ENCODE measurements around the gene IGF2.

The IGF2 gene

DNA sequence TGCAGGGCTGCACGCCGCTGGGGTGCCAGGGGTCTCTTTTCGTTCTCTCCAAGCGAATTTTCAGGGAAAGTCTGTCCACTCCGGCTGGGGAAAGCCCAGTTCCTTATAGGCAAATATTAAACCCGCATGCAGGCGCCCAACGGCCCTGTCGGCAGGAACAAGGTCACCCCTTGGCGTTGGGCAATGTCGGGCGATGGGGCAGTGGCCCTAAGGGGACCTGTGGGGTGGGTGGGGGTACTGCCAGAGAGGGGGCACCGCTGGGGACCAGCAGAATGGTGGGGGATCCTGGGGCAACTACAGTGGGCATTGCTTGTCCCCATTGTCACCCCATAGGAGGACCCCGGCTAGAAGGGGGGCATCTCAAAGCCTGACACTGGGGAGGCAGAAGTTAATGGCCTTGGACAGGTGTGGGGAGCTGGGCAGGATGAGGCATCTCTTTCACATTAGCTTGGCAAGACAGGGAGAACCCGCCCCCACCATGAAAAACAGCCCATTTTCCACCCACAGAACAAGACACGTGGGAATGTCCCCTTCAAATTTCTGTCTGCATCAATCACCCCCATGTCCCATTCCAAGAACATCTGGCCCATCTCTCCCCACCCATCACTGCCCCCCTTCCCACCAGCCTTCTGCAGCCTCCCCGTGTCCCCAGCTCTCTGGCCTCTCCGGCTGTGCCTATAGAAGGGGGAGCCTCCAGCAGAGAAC, 5.5 kb upstream of the IGF2 start:
- no peak for DNase-seq
- Histone ChIP-seq H3K4me3 (no peak overlapping the region), H3K9me3 (no peaks in the 10 kb centered on the region), H3K4me1 (peaks cover 0 to 21% (median 10%) of the 10 kb centered on the region in 4 donors), H3K36me3 (no peaks in the 10 kb centered on the region), H3K27ac (no peak overlapping the region), H3K27me3 (peaks cover 0 to 99% of the 10 kb centered on the region in 2 donors)
- intact Hi-C loops (cut with DNase I; ENCODE audit: low total_unique reads): no loop called here
- TF ChIP-seq, protein P1, sequence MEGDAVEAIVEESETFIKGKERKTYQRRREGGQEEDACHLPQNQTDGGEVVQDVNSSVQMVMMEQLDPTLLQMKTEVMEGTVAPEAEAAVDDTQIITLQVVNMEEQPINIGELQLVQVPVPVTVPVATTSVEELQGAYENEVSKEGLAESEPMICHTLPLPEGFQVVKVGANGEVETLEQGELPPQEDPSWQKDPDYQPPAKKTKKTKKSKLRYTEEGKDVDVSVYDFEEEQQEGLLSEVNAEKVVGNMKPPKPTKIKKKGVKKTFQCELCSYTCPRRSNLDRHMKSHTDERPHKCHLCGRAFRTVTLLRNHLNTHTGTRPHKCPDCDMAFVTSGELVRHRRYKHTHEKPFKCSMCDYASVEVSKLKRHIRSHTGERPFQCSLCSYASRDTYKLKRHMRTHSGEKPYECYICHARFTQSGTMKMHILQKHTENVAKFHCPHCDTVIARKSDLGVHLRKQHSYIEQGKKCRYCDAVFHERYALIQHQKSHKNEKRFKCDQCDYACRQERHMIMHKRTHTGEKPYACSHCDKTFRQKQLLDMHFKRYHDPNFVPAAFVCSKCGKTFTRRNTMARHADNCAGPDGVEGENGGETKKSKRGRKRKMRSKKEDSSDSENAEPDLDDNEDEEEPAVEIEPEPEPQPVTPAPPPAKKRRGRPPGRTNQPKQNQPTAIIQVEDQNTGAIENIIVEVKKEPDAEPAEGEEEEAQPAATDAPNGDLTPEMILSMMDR (IDR thresholded peaks at IDR 0.05): no peak

DNA sequence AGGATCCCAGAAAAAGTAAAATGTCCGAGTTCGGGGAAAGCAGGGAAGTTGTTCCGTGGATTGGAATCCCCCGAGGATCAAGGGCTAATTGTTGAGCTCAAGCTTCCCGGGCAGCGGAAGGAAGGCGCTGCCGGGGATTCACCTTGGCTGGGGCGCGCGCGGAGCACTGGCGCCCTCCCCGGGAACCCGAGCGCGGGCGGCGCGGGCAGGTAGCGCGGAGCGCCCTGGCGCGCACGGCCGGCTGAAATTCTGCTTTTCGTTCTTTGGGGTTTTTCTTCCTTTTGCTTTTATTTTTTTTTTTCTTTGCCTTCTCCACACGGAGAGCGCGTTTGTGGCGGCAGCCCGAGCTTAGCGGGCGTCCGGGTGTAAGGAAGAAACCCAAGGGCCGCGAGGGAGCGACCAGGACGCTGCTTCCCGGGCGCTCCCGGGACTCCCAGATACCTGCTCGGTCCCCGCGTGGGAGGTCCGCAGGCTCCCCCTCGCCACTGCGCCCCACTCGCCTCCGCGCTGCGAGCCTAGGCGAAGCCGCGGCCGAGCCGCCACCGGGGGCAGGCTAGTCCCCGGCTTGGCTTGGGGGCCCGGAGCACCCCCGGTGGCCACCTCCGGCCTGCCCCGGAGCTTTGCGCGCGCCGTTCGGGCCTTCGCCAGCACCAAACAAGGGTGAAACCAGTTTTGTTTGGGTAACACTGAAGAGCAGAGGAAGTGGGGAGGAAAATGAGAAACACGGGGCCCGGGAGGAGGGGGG, 4.8 kb upstream of the IGF2 start:
- H3K27me3 ChIP-seq: peaks cover 0 to 99% of the 10 kb centered on the region in 2 donors

DNA sequence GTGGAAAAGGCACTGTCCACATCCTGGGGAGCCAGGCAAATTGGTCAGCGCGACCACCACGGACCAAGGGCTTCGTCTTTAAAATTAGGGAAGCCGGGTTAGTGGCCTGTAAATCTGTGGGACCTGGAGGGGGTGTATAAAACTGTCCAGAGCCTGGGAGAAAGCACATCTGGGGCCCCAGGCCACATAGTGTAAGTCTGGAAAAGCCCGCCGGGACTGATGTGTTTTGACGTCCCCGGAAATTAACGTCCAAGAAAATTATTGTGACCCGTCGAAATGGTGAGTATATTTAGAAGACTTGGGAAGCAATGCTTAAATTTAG, 4.2 kb upstream of the IGF2 start:
- H3K9me3 ChIP-seq: no peaks in the 10 kb centered on the region
- TF ChIP-seq, protein P1 (IDR thresholded peaks at IDR 0.05): no peak
- H3K36me3 ChIP-seq: no peaks in the 10 kb centered on the region
- no peak overlapping the region for H3K27ac ChIP-seq
- peaks cover 0 to 32% (median 18%) of the 10 kb centered on the region in 4 donors for H3K4me1 ChIP-seq
- H3K27me3 ChIP-seq: peaks cover 0 to 99% of the 10 kb centered on the region in 2 donors
- DNase-seq: no peak
- H3K4me3 ChIP-seq: no peak overlapping the region
- intact Hi-C loops (cut with DNase I; ENCODE audit: low total_unique reads): no loop called here

More for the DNA sequence above, 4.8 kb upstream of the IGF2 start:
- Histone ChIP-seq H3K36me3 (no peaks in the 10 kb centered on the region), H3K27ac (no peak overlapping the region), H3K4me3 (no peak overlapping the region), H3K9me3 (no peaks in the 10 kb centered on the region), H3K4me1 (peaks cover 0 to 27% (median 14%) of the 10 kb centered on the region in 4 donors)
- TF ChIP-seq, protein P1 (IDR thresholded peaks at IDR 0.05): no peak
- intact Hi-C loops (cut with DNase I; ENCODE audit: low total_unique reads): no loop called here
- no peak for DNase-seq

DNA sequence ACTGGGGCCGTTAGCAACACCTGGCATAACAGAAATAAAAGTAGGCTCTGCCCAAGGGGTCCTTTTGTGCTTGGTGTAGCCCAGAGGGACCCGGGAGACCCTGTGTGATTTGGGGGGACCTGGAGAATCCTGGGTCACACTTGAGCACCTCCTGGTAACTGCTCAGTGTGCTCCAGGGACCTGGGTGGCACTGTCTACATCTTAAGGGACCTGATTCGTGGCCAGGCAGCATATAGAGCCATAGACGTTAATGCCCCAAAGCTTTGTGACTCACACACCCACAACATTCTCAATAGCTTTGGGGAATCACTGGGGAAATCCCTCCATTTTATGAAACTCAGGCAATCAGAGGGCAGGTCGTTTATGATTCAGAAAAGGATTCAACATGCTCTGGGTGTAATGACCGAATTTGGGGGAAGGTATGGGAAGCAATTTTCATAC, 3.6 kb upstream of the IGF2 start:
- Histone ChIP-seq H3K27me3 (peaks cover 0 to 98% of the 10 kb centered on the region in 2 donors), H3K36me3 (no peaks in the 10 kb centered on the region), H3K4me1 (peaks cover 0 to 38% (median 22%) of the 10 kb centered on the region in 4 donors), H3K9me3 (no peaks in the 10 kb centered on the region), H3K4me3 (no peak overlapping the region), H3K27ac (no peak overlapping the region)
- TF ChIP-seq, protein P1 (IDR thresholded peaks at IDR 0.05): no peak
- intact Hi-C loops (cut with DNase I; ENCODE audit: low total_unique reads): no loop called here
- no peak for DNase-seq

DNA sequence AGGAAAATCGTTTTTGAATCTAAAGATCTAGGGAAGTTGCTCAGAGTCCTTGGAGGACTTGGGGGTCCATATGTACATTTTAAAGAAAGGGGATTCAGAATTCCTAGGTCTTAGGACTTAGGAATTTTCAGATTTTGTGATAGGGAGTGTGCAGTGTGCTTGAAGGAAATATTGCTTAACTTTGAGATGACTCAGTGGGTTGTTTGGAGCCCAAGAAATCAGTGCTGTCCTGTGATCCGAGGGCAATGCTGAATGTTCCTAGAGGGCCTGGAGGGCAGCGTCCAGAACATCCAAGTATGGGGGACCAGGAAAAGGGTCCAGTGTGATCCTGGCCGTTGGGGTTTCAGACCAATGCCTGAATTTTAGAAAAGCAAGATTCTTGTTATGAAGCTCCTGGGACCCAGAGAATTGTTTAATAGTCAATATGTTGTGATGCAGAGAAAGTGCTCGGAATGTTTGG, 3.1 kb upstream of the IGF2 start:
- no peak overlapping the region for H3K27ac ChIP-seq
- no peak for DNase-seq
- no peaks in the 10 kb centered on the region for H3K36me3 ChIP-seq
- intact Hi-C loops (cut with DNase I; ENCODE audit: low total_unique reads): no loop called here
- H3K4me1 ChIP-seq: peaks cover 0 to 43% (median 24%) of the 10 kb centered on the region in 4 donors
- peaks cover 0 to 98% of the 10 kb centered on the region in 2 donors for H3K27me3 ChIP-seq
- no peak overlapping the region for H3K4me3 ChIP-seq
- TF ChIP-seq, protein P1 (IDR thresholded peaks at IDR 0.05): no peak
- H3K9me3 ChIP-seq: no peaks in the 10 kb centered on the region
